Ovary (tissue), 3 donors: ENCODE data around the gene ADSS2.

Experiments
- POLR2A ChIP-seq: fragments of 450-650 bp; IDR thresholded peaks from one replicate; pipeline ENCODE4 v1.6.1; 2017; ENCODE audit warnings: antibody characterized with exemption, mild to moderate bottlenecking, moderate library complexity
- TF ChIP-seq, protein P1 (sequence below), 3 donors: fragments of 450-650 bp in 2 of 3; fragments of 200-600 bp in 1 of 3; IDR thresholded peaks; one replicate each; pipeline versions ENCODE4 v1.5.1 to v1.8.0; 2016 to 2022; ENCODE audit warnings: antibody characterized with exemption in 3 of 3, mild to moderate bottlenecking in 1 of 3
- donor health status: DM: no; HTN: no; CAD: no.

GRCh38 chr1:244414543-244414942, 37.2 kb downstream of the ADSS2 start:
- TF ChIP-seq, protein P1, sequence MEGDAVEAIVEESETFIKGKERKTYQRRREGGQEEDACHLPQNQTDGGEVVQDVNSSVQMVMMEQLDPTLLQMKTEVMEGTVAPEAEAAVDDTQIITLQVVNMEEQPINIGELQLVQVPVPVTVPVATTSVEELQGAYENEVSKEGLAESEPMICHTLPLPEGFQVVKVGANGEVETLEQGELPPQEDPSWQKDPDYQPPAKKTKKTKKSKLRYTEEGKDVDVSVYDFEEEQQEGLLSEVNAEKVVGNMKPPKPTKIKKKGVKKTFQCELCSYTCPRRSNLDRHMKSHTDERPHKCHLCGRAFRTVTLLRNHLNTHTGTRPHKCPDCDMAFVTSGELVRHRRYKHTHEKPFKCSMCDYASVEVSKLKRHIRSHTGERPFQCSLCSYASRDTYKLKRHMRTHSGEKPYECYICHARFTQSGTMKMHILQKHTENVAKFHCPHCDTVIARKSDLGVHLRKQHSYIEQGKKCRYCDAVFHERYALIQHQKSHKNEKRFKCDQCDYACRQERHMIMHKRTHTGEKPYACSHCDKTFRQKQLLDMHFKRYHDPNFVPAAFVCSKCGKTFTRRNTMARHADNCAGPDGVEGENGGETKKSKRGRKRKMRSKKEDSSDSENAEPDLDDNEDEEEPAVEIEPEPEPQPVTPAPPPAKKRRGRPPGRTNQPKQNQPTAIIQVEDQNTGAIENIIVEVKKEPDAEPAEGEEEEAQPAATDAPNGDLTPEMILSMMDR (IDR thresholded peaks at IDR 0.05) = no peak
- no peak for TF ChIP-seq POLR2A
